Vagina (tissue), 2 donors: ENCODE measurements around the gene WDR7.

Experiments used
- POLR2AphosphoS5 ChIP-seq, 2 donors: sonication (generic); formaldehyde crosslinking; IDR thresholded peaks; one replicate each; pipeline ENCODE4 v1.9.0; 2017; ENCODE audit warnings: antibody characterized with exemption in 2 of 2, mild to moderate bottlenecking in 2 of 2, low read depth in 1 of 2; ENCODE audit not compliant: insufficient read depth in 1 of 2
- TF ChIP-seq, protein P1 (sequence below), 3 experiments: fragments of 450-650 bp in 2 of 3; fragments of 200-600 bp in 1 of 3; sonication (generic) in 1 of 3; IDR thresholded peaks; one replicate each; pipeline ENCODE4 v1.5.1; 2017 to 2019; ENCODE audit warnings: antibody characterized with exemption in 3 of 3, mild to moderate bottlenecking in 2 of 3, moderate library complexity in 2 of 3

DNA sequence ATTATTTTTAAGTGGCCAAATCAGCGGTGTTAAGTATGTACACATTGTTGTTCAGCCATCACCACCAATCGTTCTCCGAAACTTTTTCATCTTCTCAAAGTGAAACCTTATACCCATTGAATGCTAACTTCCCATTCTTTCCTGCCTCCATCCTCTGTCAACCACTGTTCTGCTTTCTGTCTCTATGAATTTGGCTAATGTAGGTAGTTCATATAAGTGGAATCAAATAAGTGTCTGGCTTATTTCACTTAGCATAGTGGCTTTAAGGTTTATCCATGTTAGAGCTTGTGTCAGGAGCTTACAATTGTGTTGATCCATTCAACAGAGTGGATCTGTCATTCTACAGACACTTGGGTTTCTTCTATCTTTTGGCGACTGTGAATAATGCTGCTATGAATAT, 192.1 kb downstream of the WDR7 start:
- TF ChIP-seq, protein P1, sequence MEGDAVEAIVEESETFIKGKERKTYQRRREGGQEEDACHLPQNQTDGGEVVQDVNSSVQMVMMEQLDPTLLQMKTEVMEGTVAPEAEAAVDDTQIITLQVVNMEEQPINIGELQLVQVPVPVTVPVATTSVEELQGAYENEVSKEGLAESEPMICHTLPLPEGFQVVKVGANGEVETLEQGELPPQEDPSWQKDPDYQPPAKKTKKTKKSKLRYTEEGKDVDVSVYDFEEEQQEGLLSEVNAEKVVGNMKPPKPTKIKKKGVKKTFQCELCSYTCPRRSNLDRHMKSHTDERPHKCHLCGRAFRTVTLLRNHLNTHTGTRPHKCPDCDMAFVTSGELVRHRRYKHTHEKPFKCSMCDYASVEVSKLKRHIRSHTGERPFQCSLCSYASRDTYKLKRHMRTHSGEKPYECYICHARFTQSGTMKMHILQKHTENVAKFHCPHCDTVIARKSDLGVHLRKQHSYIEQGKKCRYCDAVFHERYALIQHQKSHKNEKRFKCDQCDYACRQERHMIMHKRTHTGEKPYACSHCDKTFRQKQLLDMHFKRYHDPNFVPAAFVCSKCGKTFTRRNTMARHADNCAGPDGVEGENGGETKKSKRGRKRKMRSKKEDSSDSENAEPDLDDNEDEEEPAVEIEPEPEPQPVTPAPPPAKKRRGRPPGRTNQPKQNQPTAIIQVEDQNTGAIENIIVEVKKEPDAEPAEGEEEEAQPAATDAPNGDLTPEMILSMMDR (IDR thresholded peaks at IDR 0.05), result no peak
- TF ChIP-seq POLR2AphosphoS5 (IDR thresholded peaks at IDR 0.05; ENCODE audit: insufficient read depth in 1 of 2, low read depth in 1 of 2), result no peak
